Mesodermal cell (in vitro differentiated cells): Measurements from ENCODE around the gene PTPRF. TPM values are rescaled to one million over a fixed set of nuclear protein-coding genes. Genes with fewer than 3 reads are reported as not detected.
A peak's percentile ranks its signal among the peaks of the same experiment; 100 is the strongest.
"Not testable (repeated sequence)": the region's sequence is repeated elsewhere in the genome, so short reads cannot be mapped to it uniquely, and the experiment has no call there.

ENCODE experiments used
- H3K27ac ChIP-seq: 2 replicates; pipeline ENCODE4 v1.7.0; 2013; ENCODE audit warnings: mild to moderate bottlenecking, low read depth, low read length, moderate library complexity; ENCODE audit not compliant: severe bottlenecking
- H3K36me3 ChIP-seq: 2 replicates; pipeline ENCODE4 v1.7.1; 2013; ENCODE audit warnings: mild to moderate bottlenecking, low read length, moderate library complexity; ENCODE audit not compliant: control insufficient read depth, insufficient read depth
- H3K4me1 ChIP-seq: one replicate; pipeline ENCODE4 v1.7.1; 2013; ENCODE audit warnings: mild to moderate bottlenecking, low read length; ENCODE audit not compliant: insufficient read depth, control insufficient read depth, poor library complexity, severe bottlenecking
- H3K4me3 ChIP-seq: 2 replicates; pipeline ENCODE4 v1.7.0; 2013; ENCODE audit warnings: low read length, control low read depth, mild to moderate bottlenecking; ENCODE audit not compliant: insufficient read depth, poor library complexity, severe bottlenecking; ENCODE audit errors: extremely low read depth
- H3K9me3 ChIP-seq: 2 replicates; pipeline ENCODE4 v1.7.1; 2013; ENCODE audit warnings: mild to moderate bottlenecking, low read length, moderate library complexity; ENCODE audit not compliant: control insufficient read depth
- WGBS, 2 experiments: methylation state at CpG; one replicate each; pipeline ENCODE4 v1.1.5; 2013; ENCODE audit warnings: missing lambda C conversion rate in 2 of 2; ENCODE audit not compliant: insufficient coverage in 2 of 2; 5-methylcytosine and 5-hydroxymethylcytosine counted together
- polyA plus RNA-seq, 2 experiments: library from polyadenylated mRNA; stranded (reverse); fragments of 50-300 nt; gene quantifications; one replicate each; pipeline ENCODE4 v1.2.3, GENCODE V29; 2013

PTPRF gene
- polyA plus RNA-seq (2013, experiment 1 of 2), result 125 TPM
- polyA plus RNA-seq (2013, experiment 2 of 2), result 107 TPM

GRCh38 chr1:43530483-43531106, at the start of gene PTPRF:
Gene PTPRF (plus strand): TSS chr1:43530883. CDS start chr1:43545076, 14,193 bp downstream.
- no peaks in the 10 kb centered on the region for H3K9me3 ChIP-seq
- H3K27ac ChIP-seq, result no peak within 1 kb of the TSS
- 0 to 1% methylated on average over 21 to 28 of the region's 58 CpGs for WGBS, 2 experiments
- no peaks in the 10 kb centered on the region for H3K36me3 ChIP-seq
- H3K4me1 ChIP-seq, result peaks cover 18% of the 10 kb centered on the region
- peak within 1 kb of the TSS; percentile 50 for H3K4me3 ChIP-seq

GRCh38 chr1:43481491-43481890, 49.2 kb upstream of the PTPRF start:
- Histone ChIP-seq H3K4me1 (peaks cover under 1% of the 10 kb centered on the region), H3K27ac (no peak overlapping the region), H3K9me3 (peaks cover 19% of the 10 kb centered on the region), H3K4me3 (no peak overlapping the region), H3K36me3 (no peaks in the 10 kb centered on the region)
- no CpG with 5 or more reads among the region's 2 CpGs for WGBS, 2 experiments

- no CpG with 5 or more reads among the region's 1 CpG for WGBS, 2 experiments
- no peak overlapping the region for H3K27ac ChIP-seq
- H3K36me3 ChIP-seq, result no peaks in the 10 kb centered on the region
- no peak overlapping the region for H3K4me3 ChIP-seq
- H3K4me1 ChIP-seq, result no peaks in the 10 kb centered on the region
- H3K9me3 ChIP-seq, result peaks cover 12% of the 10 kb centered on the region
Measured at GRCh38 chr1:43482215-43482614, 48.5 kb upstream of the PTPRF start.

- no peaks in the 10 kb centered on the region for H3K4me1 ChIP-seq
- 88 to 100% methylated on average over 1 of the region's 2 CpGs for WGBS, 2 experiments
- H3K4me3 ChIP-seq, result no peak overlapping the region
- peaks cover 7% of the 10 kb centered on the region for H3K9me3 ChIP-seq
- H3K36me3 ChIP-seq, result no peaks in the 10 kb centered on the region
- H3K27ac ChIP-seq, result no peak overlapping the region
Measured at GRCh38 chr1:43484367-43484766, 46.3 kb upstream of the PTPRF start.

- H3K27ac ChIP-seq, result no peak overlapping the region
- no peaks in the 10 kb centered on the region for H3K36me3 ChIP-seq
- peaks cover 21% of the 10 kb centered on the region for H3K9me3 ChIP-seq
- H3K4me3 ChIP-seq, result no peak overlapping the region
- 60% methylated on average over 1 of the region's 1 CpG; no CpG with 5 or more reads in 1 of the 2 experiments for WGBS, 2 experiments
- no peaks in the 10 kb centered on the region for H3K4me1 ChIP-seq
Measured at GRCh38 chr1:43488165-43488564, 42.5 kb upstream of the PTPRF start.

GRCh38 chr1:43491061-43491460, 39.6 kb upstream of the PTPRF start:
- no peak overlapping the region for H3K4me3 ChIP-seq
- peaks cover 21% of the 10 kb centered on the region for H3K9me3 ChIP-seq
- no peaks in the 10 kb centered on the region for H3K36me3 ChIP-seq
- peaks cover 8% of the 10 kb centered on the region for H3K4me1 ChIP-seq
- 71 to 86% methylated on average over 1 of the region's 1 CpG for WGBS, 2 experiments
- H3K27ac ChIP-seq, result no peak overlapping the region

GRCh38 chr1:43492826-43493225, 37.9 kb upstream of the PTPRF start:
- 92 to 100% methylated on average over 2 of the region's 2 CpGs for WGBS, 2 experiments
- no peak overlapping the region for H3K4me3 ChIP-seq
- peaks cover 8% of the 10 kb centered on the region for H3K4me1 ChIP-seq
- H3K27ac ChIP-seq, result no peak overlapping the region
- peaks cover 18% of the 10 kb centered on the region for H3K9me3 ChIP-seq
- no peaks in the 10 kb centered on the region for H3K36me3 ChIP-seq

GRCh38 chr1:43493661-43494450, 36.8 kb upstream of the PTPRF start:
- Histone ChIP-seq H3K36me3 (no peaks in the 10 kb centered on the region), H3K9me3 (peaks cover 14% of the 10 kb centered on the region), H3K4me1 (peaks cover 8% of the 10 kb centered on the region), H3K27ac (peak overlapping the region; percentile 66), H3K4me3 (no peak overlapping the region)
- WGBS, 2 experiments, result 44% methylated on average over 7 to 9 of the region's 11 CpGs

GRCh38 chr1:43495204-43495603, 35.5 kb upstream of the PTPRF start:
- Histone ChIP-seq H3K4me1 (peaks cover 8% of the 10 kb centered on the region), H3K9me3 (peaks cover 14% of the 10 kb centered on the region), H3K27ac (no peak overlapping the region), H3K4me3 (no peak overlapping the region), H3K36me3 (no peaks in the 10 kb centered on the region)
- 89 to 93% methylated on average over 6 to 7 of the region's 7 CpGs for WGBS, 2 experiments

GRCh38 chr1:43499898-43500297, 30.8 kb upstream of the PTPRF start:
- WGBS, 2 experiments, result 71 to 79% methylated on average over 5 of the region's 6 CpGs

GRCh38 chr1:43501806-43502205, 28.9 kb upstream of the PTPRF start:
- H3K4me3 ChIP-seq, result not testable (repeated sequence)
- 97 to 100% methylated on average over 8 to 11 of the region's 33 CpGs for WGBS, 2 experiments

More at GRCh38 chr1:43499898-43500297, 30.8 kb upstream of the PTPRF start:
- Histone ChIP-seq H3K27ac (no peak overlapping the region), H3K4me1 (no peaks in the 10 kb centered on the region), H3K4me3 (no peak overlapping the region), H3K9me3 (no peaks in the 10 kb centered on the region), H3K36me3 (no peaks in the 10 kb centered on the region)

More at GRCh38 chr1:43501806-43502205, 28.9 kb upstream of the PTPRF start:
- not testable (repeated sequence) for H3K9me3 ChIP-seq, H3K4me1 ChIP-seq, H3K27ac ChIP-seq, H3K36me3 ChIP-seq
